GM12878 (cell line): ENCODE results near the gene CERT1. TPM values are rescaled to one million over a fixed set of nuclear protein-coding genes. Genes with fewer than 3 reads are reported as not detected.

Source experiments
- ATAC-seq: fragments of 200-7000 bp; cut with Tn5 transposase; 3 replicates; pipeline ENCODE4 v1.9.1; 2020; ENCODE audit warnings: mild to moderate bottlenecking, moderate library complexity
- BruUV-seq: library from RNA; stranded (reverse); fragments of 400-500 nt; replicated peaks from 2 replicates; lab custom pipeline; 2021; lab: Mats Ljungman, UMichigan
- CTCF ChIA-PET: fragments of 300-600 bp; sonication (Branson Sonifier 250); formaldehyde crosslinking; extraction: SDS; loops from one replicate; lab custom pipeline; 2021; ENCODE audit warnings: inconsistent platforms; lab: Yijun Ruan, JAX
- POLR2A ChIA-PET: fragments of 350-600 bp; formaldehyde crosslinking; extraction: SDS; loops from one replicate; lab custom pipeline; 2021; ENCODE audit warnings: inconsistent platforms; lab: Charles Lee
- RAD21 ChIA-PET: fragments of 300-600 bp; sonication (Branson Sonifier 250); formaldehyde crosslinking; loops from one replicate; lab custom pipeline; 2023; ENCODE audit warnings: antibody characterized with exemption; ENCODE audit not compliant: unreplicated experiment; lab: Charles Lee
- SMC1A ChIA-PET: fragments of 300-600 bp; sonication (Branson Sonifier 250); formaldehyde crosslinking; loops from one replicate; lab custom pipeline; 2023; ENCODE audit not compliant: unreplicated experiment, uncharacterized antibody; lab: Charles Lee
- DNase-seq: peaks from one replicate; pipeline ENCODE4 v3.0.0-alpha.2; 2011; ENCODE audit warnings: low read depth, low spot score
- FAIRE-seq: peaks from 3 replicates; lab custom pipeline; 2011; peaks lifted over from hg19 to GRCh38; lab: Jason Lieb, UNC
- H2AFZ ChIP-seq: 2 replicates; pipeline ENCODE4 v1.6.0; 2011; ENCODE audit warnings: low read depth, low read length, control low read depth; ENCODE audit not compliant: control insufficient read depth
- H3K27ac ChIP-seq: 2 replicates; pipeline ENCODE4 v1.5.1; 2011; ENCODE audit warnings: control low read depth; ENCODE audit not compliant: control insufficient read depth, insufficient read depth
- H3K27me3 ChIP-seq, 2 experiments: replicated peaks in 1 of 2; 2 replicates each; pipeline versions ENCODE4 v1.6.0 to v1.6.1; 2011; ENCODE audit warnings: low read length in 1 of 2; ENCODE audit not compliant: control insufficient read depth in 2 of 2, insufficient read depth in 2 of 2
- H3K36me3 ChIP-seq, 2 experiments: 2 replicates each; pipeline ENCODE4 v1.5.1; 2011; ENCODE audit warnings: low read length in 1 of 2; ENCODE audit not compliant: control insufficient read depth in 2 of 2, insufficient read depth in 2 of 2
- H3K4me1 ChIP-seq: 2 replicates; pipeline ENCODE4 v1.6.1; 2011; ENCODE audit warnings: mild to moderate bottlenecking, low read length, moderate library complexity, mixed read lengths; ENCODE audit not compliant: control insufficient read depth, insufficient read depth
- H3K4me2 ChIP-seq: 2 replicates; pipeline ENCODE4 v1.6.0; 2011; ENCODE audit warnings: control low read depth; ENCODE audit not compliant: control insufficient read depth, insufficient read depth
- H3K4me3 ChIP-seq: fragments of 200-600 bp; sonication (generic); 2 replicates; pipeline ENCODE4 v1.5.1; 2016
- H3K79me2 ChIP-seq: 2 replicates; pipeline ENCODE4 v1.6.0; 2011; ENCODE audit warnings: low read length; ENCODE audit not compliant: control insufficient read depth, insufficient read depth
- H3K9ac ChIP-seq: 2 replicates; pipeline ENCODE4 v1.8.0; 2011; ENCODE audit warnings: low read length, control low read depth, mixed read lengths; ENCODE audit not compliant: control insufficient read depth, insufficient read depth
- H3K9me3 ChIP-seq: replicated peaks from 3 replicates; pipeline ENCODE4 v1.5.1; 2011; ENCODE audit warnings: mild to moderate bottlenecking, low read length; ENCODE audit not compliant: control insufficient read depth, insufficient read depth
- H4K20me1 ChIP-seq: 2 replicates; pipeline ENCODE4 v1.6.0; 2011; ENCODE audit not compliant: control insufficient read depth, insufficient read depth
- CBX5 ChIP-seq: sonication (generic); IDR thresholded peaks from 2 replicates; pipeline ENCODE4 v1.6.1; 2016; ENCODE audit warnings: low read depth, moderate library complexity, mild to moderate bottlenecking, inconsistent platforms
- CHD2 ChIP-seq: IDR thresholded peaks from 2 replicates; pipeline ENCODE4 v1.6.1; 2011; ENCODE audit warnings: low read depth, low read length, improper control_type of control experiment, borderline replicate concordance
- FOXM1 ChIP-seq: IDR thresholded peaks from 2 replicates; pipeline ENCODE4 v1.6.1; 2012; ENCODE audit warnings: low read depth, mild to moderate bottlenecking, inconsistent platforms, low read length, moderate library complexity
- JUND ChIP-seq: IDR thresholded peaks from 2 replicates; pipeline ENCODE4 v1.6.1; 2012; ENCODE audit warnings: low read depth, mild to moderate bottlenecking, low read length, improper control_type of control experiment, moderate library complexity
- NFYA ChIP-seq: IDR thresholded peaks from 2 replicates; pipeline ENCODE4 v1.6.1; 2011; ENCODE audit warnings: low read depth, mild to moderate bottlenecking, low read length, improper control_type of control experiment, borderline replicate concordance
- NR2F1 ChIP-seq: fragments of 450-650 bp; conservative IDR thresholded peaks from 2 replicates; pipeline ENCODE4 v1.6.1; 2017; ENCODE audit warnings: mild to moderate bottlenecking
- POLR2AphosphoS2 ChIP-seq: IDR thresholded peaks from 2 replicates; pipeline ENCODE4 v1.6.1; 2011; ENCODE audit warnings: low read depth, mild to moderate bottlenecking, low read length, improper control_type of control experiment, moderate library complexity
- SIN3A ChIP-seq: IDR thresholded peaks from 2 replicates; pipeline ENCODE4 v1.6.1; 2012; ENCODE audit warnings: low read depth, low read length, improper control_type of control experiment
- STAT1 ChIP-seq: fragments of 450-650 bp; conservative IDR thresholded peaks from 2 replicates; pipeline ENCODE4 v1.6.1; 2014; ENCODE audit warnings: antibody characterized with exemption, mild to moderate bottlenecking
- WRNIP1 ChIP-seq: IDR thresholded peaks from 2 replicates; pipeline ENCODE4 v1.6.1; 2011; ENCODE audit warnings: low read depth, low read length, improper control_type of control experiment, borderline replicate concordance
- WGBS: methylation state at CpG from one replicate; pipeline ENCODE4 v1.1.6; 2016; ENCODE audit warnings: low lambda C conversion rate; ENCODE audit not compliant: insufficient replicate concordance, insufficient coverage; ENCODE audit errors: missing lambda C conversion rate; 5-methylcytosine and 5-hydroxymethylcytosine counted together
- in situ Hi-C: fragments of 300-500 bp; cut with MboI; formaldehyde crosslinking; loops from 9 replicates; pipeline ENCODE4 v1.14.3; 2018; ENCODE audit warnings: mixed read lengths
- intact Hi-C: fragments of 100-400 bp; cut with micrococcal nuclease; formaldehyde crosslinking; loops from one replicate; pipeline ENCODE4 v1.14.2; 2022; ENCODE audit not compliant: unreplicated experiment
- polyA plus RNA-seq, 11 experiments: library from polyadenylated mRNA; depleted of rRNA in 4 of 11; unstranded in 6 of 11; stranded (reverse) in 5 of 11; fragments of >200 nt; fragmentation: Nextera tagmentation in 4 of 11; fragmentation: Illumina TruSeq in 1 of 11; extraction: Ambion mirVana in 4 of 11; extraction: Trizol in 1 of 11; gene quantifications; 1 replicate in 1 of 11; 2 replicates in 10 of 11; pipeline versions ENCODE4 v1.2.1 to v1.2.3, GENCODE V29; 2011 to 2016; ENCODE audit warnings: inconsistent platforms in 2 of 11, missing spikeins in 2 of 11, low read depth in 1 of 11
- total RNA-seq, 4 experiments: library from RNA; depleted of rRNA in 3 of 4; stranded (reverse); fragments of >200 nt in 3 of 4; fragmentation: Illumina TruSeq in 1 of 4; extraction: Trizol in 1 of 4; gene quantifications; 2 replicates each; pipeline versions ENCODE4 v1.2.1 to v1.2.3, GENCODE V29; 2013 to 2021
- TF ChIP-seq, protein P1 (sequence below): IDR thresholded peaks from 2 replicates; pipeline ENCODE4 v1.6.1; 2012; ENCODE audit warnings: low read depth, low read length, improper control_type of control experiment
- TF ChIP-seq, protein P2 (sequence below): fragments of 450-650 bp; IDR thresholded peaks from 2 replicates; pipeline ENCODE4 v1.6.1; 2018; ENCODE audit warnings: mild to moderate bottlenecking, low read depth, moderate library complexity; ENCODE audit not compliant: partially characterized antibody
- TF ChIP-seq, protein P3 (sequence below): IDR thresholded peaks from 2 replicates; pipeline ENCODE4 v1.6.1; 2012; ENCODE audit warnings: low read length, inconsistent platforms

Gene CERT1
- total and polyA plus RNA-seq, 10 of the 15 experiments (the other 5 are each of a cell fraction or from before 2014, with no cell fraction given) = 7.7 to 36.7 (median 25.6) TPM

DNA sequence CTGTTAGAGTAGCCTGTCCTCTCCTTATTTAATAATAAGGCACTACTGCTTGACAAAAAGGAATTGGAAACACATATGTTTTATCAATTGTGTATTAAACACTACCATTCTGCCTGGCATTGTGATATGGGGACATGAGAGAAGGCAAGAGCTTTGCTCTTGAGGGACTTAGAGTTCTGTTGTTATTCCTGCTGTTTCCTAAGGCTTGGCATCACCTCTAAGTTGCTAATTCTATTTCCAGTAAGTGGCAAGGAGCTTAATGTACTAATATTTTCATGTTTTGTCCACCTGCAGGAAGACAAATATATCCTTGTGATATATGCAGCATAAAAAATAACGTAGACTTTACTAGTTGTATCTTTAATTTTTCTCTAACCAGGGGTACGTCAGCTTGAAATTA lies 161.8 kb downstream of the CERT1 start (continued):
- TF ChIP-seq, protein P1, sequence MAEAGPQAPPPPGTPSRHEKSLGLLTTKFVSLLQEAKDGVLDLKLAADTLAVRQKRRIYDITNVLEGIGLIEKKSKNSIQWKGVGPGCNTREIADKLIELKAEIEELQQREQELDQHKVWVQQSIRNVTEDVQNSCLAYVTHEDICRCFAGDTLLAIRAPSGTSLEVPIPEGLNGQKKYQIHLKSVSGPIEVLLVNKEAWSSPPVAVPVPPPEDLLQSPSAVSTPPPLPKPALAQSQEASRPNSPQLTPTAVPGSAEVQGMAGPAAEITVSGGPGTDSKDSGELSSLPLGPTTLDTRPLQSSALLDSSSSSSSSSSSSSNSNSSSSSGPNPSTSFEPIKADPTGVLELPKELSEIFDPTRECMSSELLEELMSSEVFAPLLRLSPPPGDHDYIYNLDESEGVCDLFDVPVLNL = no peak
- TF ChIP-seq FOXM1 (no peak), CBX5 (no peak), NR2F1 (no peak)
- TF ChIP-seq, protein P2, sequence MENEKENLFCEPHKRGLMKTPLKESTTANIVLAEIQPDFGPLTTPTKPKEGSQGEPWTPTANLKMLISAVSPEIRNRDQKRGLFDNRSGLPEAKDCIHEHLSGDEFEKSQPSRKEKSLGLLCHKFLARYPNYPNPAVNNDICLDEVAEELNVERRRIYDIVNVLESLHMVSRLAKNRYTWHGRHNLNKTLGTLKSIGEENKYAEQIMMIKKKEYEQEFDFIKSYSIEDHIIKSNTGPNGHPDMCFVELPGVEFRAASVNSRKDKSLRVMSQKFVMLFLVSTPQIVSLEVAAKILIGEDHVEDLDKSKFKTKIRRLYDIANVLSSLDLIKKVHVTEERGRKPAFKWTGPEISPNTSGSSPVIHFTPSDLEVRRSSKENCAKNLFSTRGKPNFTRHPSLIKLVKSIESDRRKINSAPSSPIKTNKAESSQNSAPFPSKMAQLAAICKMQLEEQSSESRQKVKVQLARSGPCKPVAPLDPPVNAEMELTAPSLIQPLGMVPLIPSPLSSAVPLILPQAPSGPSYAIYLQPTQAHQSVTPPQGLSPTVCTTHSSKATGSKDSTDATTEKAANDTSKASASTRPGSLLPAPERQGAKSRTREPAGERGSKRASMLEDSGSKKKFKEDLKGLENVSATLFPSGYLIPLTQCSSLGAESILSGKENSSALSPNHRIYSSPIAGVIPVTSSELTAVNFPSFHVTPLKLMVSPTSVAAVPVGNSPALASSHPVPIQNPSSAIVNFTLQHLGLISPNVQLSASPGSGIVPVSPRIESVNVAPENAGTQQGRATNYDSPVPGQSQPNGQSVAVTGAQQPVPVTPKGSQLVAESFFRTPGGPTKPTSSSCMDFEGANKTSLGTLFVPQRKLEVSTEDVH = no peak

DNA sequence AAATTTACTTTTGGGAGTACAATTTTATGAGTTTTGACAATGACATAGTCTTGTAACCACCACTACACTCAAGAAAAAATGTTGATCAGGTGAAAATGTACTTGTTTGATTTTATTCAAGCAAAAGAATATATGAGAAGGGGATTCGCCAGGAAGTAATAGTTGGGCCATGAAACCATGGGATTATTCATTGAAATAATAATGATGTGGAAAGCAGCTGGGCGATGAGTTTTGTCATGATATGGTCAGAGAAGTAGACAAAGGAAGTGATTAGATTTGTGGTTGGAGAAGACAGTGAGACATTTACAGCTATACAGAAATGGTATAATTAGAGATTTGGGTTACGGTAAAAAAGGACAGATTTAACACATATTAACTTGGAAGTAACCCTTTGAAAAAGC lies 163.2 kb downstream of the CERT1 start:
- Histone ChIP-seq H3K9ac (no peak overlapping the region), H3K4me3 (no peak overlapping the region), H4K20me1 (no peaks in the 10 kb centered on the region), H3K4me1 (no peaks in the 10 kb centered on the region; the same call in 1 of the 2 replicates), H3K27ac (no peak overlapping the region), H3K79me2 (peaks cover 19% of the 10 kb centered on the region), H3K4me2 (no peak overlapping the region), H3K36me3 (peaks cover 3 to 58% of the 10 kb centered on the region in 2 experiments)
- no peak for ATAC-seq
- DNase-seq = no peak
- ChIA-PET CTCF (no interaction called here), SMC1A (interaction anchor here (1.0 to 1.7 kb wide), 2 partner anchors 10 to 12 kb away, joined by 4 read pairs; no protein-coding TSS in a partner anchor)
- no peak for FAIRE-seq
- in situ Hi-C loops = no loop called here
- 98% methylated on average over 3 of the region's 3 CpGs for WGBS
- intact Hi-C loops = loop anchor here (10.0 kb wide), 1 partner anchor 337 kb away; no protein-coding TSS in a partner anchor
- no peak for TF ChIP-seq NR2F1
- TF ChIP-seq SIN3A = no peak
- TF ChIP-seq NFYA = no peak
- TF ChIP-seq WRNIP1 = no peak
- no peak for TF ChIP-seq STAT1
- no peak for TF ChIP-seq CHD2
- no peak for TF ChIP-seq JUND
- TF ChIP-seq POLR2AphosphoS2 = no peak
- TF ChIP-seq, protein P3, sequence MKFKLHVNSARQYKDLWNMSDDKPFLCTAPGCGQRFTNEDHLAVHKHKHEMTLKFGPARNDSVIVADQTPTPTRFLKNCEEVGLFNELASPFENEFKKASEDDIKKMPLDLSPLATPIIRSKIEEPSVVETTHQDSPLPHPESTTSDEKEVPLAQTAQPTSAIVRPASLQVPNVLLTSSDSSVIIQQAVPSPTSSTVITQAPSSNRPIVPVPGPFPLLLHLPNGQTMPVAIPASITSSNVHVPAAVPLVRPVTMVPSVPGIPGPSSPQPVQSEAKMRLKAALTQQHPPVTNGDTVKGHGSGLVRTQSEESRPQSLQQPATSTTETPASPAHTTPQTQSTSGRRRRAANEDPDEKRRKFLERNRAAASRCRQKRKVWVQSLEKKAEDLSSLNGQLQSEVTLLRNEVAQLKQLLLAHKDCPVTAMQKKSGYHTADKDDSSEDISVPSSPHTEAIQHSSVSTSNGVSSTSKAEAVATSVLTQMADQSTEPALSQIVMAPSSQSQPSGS = no peak
- TF ChIP-seq, all 136 proteins: peak for 0
- Histone ChIP-seq H3K9me3 (no peaks in the 10 kb centered on the region; the same call in 2 of the 3 replicates), H2AFZ (no peak overlapping the region), H3K27me3 (no peaks in the 10 kb centered on the region)
- ChIA-PET RAD21 (interaction anchor here (0.8 kb wide), 1 partner anchor 11 kb away, joined by 4 read pairs; the partner anchor contains the start of gene HMGCR), POLR2A (interaction anchor here (0.5 to 0.8 kb wide), 4 partner anchors 22 to 1809 kb away, joined by 3 read pairs; no protein-coding TSS in a partner anchor)
- BruUV-seq = no TSS peak
